ENCODE data around the gene FGG.

FGG gene

DNA sequence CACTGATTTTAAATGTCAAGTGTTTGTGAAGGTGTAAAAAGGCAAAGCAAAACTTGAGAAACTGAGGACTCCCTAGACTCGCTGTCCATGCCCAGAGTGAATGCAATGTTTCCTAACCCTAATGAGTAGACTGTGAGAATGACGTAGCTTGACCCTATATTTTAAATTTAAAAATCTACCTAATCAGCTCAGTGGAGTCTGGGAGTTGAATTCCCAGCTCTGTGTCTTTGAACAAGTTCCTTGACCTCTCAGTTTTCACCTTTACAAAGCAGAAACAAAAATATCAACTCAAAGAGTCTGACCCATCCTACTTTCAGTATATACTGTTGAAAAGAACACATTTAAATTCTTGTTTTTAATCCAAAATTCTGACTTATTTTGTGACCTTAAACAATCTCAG, 24.3 kb downstream of the FGG start:
- no peak for DNase-seq (ENCODE audit: low read depth in 1 of 2, low spot score in 1 of 2)

DNA sequence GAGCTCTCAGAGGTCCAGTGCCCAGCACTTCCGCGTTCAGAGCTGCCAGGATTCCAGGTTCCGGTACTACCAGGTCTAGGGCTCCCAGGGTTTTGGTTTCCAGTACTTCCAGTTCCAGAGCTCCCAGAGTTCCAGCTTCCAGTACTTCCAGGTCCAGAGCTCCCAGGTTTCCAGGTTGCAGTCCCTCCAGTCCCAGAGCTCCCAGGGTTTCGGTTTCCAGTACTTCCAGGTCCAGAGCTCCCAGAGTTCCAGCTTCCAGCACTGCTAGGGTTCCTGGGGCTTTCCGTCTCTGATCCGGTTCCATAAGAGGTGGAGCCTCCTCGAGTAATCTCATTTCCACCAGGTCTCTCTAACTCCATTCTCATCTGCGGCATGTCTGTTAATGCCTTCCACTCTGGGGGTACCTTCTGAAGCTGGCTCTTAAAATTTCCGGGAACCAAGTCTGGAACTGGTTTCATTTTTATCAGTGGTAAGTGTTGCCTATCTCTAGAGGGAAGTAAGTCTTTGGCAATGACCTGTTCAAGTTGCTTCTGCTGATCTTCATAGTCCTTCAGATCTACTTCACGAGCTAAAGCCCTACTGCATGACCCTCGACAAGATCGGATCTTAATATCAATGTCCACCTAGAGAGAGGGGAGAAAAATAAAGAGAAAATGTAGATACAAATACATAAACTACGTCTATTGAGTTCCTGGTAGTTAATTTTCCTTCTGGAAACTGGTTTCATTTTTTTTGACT, 26.0 kb downstream of the FGG start:
- DNase-seq (ENCODE audit: low read depth in 1 of 2, low spot score in 1 of 2) = no peak

DNA sequence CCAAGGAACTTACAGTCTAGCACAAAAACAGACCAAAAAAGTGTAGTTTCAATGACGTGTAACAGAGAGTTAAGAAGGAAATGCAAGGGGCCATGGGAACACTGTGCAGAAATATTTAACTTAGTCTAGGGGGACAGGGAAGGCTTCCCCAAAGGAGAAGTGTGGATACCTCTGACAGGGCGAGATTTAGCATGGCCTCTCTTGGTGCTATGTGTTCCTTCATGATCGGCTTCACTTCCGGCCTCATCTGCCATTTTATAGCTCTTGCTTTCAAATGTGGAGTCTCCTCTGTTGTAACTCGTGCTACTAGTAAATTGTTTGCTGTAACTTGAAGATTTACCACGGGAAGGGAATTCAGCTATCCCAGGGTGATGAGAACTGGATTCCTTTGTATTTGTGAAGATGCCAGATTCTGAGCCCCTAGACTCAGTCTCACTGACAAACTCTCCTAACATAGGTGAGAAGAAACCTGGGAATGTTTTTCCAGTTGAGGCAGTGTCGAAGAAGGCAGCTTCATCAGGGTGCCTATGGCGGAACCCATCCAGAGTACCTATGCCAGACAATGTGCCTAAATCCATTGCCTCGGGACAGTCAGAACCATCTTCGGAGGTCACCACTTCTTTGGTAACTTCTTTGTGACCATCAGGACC, 27.0 kb downstream of the FGG start:
- no peak for DNase-seq (ENCODE audit: low read depth in 1 of 2, low spot score in 1 of 2)

DNA sequence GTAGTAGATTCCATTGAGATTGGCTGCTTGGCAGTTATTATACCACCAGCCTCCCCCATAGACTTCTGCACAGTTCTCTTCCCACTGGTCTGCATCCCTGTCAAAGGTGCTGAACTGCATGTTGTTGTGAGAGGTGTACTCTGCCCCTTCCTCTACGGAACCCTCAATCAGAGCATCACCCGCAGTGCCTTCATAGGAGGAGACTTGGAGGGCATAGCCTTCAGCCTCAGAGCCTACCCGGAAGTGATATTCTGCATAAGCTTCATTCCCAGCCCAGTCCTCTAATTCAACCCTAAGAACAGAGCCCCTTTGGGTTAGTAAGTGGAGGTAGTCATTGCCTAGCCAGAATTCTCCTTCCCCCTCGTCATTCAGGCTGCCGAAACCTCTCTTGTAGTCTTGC, 28.2 kb downstream of the FGG start:
- no peak for DNase-seq (ENCODE audit: low read depth in 1 of 2, low spot score in 1 of 2)

DNA sequence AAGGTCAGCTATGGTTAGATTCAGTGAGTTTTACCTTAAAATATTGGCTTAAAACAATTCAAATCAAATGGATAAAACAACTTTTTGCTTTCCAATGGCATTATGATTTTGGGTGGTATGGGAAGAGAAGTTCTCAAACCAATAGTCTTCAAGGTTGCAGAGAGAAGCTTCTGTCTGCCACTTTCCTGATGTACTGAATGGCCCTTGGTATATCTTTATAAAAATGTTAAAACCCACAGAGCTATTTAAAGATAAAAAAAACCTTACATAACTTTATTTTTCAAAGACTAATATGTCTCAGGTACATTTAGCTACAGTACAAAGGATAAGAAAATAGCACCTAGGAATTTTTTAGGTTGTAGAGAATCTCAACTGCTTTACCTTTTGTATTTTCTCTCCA, 28.8 kb downstream of the FGG start:
- no peak for DNase-seq (ENCODE audit: low read depth in 1 of 2, low spot score in 1 of 2)

DNA sequence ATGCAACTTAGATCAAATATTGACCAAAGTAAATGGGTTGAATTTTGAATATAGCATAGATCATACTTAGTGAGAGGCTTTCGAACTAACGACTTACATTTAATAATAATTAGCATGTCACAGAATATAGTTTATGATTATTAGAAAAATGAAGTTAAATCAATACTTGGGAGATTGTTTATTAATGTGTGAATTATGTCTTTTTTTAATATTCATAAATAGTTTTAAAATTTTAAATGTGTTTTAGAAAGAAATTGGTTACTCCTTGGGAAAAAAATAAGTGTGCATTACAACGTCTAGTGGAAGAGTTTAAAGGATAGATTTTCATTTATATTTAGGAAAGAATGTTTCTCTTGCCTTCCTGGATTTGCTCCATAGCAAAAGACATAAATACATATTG, 29.2 kb downstream of the FGG start:
- DNase-seq (ENCODE audit: low read depth in 1 of 2, low spot score in 1 of 2) = no peak

DNA sequence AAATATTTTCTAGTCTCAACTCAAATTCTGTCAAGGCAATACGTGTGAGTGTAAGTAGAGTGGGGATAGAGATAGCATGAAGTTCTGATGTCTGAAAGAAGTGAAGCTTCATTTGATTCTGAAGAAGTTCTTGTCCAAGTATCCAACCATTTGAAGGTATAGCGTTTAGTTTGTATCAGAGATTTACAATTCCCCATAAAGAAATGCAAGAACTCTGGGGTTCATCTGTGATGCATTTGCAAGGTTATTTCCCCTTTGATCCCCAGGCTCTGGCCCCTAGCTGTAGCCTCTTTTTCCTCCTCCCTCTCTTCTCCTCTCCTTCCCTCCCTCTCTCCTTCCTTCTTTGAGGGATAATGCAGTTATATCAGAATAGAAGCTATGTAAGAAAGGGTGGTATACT, 29.7 kb downstream of the FGG start:
- no peak for DNase-seq (ENCODE audit: low read depth in 1 of 2, low spot score in 1 of 2)

DNA sequence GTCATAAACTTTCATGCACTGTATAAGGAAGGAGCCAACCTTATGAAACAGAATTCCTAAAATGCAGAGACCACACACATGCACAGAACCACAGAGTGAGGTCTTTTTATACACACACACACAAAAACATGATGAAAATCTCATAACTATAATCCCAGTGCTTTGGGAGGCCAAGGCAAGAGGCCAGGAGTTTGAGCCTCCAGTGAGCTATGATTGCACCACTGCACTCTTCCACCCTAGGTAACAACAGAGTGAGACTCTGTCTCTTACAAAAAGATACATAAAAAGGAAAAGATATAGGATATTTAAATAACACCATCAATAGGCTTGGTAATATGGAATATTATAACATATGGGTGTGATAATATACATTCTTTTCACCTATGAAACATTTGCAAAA, 32.5 kb downstream of the FGG start:
- DNase-seq (ENCODE audit: low read depth in 1 of 2, low spot score in 1 of 2) = no peak

DNA sequence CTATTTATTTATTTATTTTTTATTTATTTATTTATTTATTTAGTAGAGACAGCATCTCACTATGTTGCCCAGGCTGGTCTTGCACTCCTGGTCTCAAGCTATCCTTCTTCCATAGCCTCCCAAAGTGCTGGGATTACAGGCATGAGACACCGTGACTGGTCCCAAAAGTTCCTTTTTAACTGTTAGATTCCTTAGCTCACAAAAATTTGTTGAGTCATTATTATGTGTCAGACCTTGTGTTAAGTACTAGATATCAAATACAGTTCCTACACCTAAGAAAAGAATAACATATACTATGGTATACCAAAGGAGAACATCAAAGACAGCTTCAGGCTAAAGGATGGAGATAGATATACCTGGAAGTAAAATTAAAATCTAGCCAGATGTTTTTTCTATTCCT, 33.5 kb downstream of the FGG start:
- DNase-seq (ENCODE audit: low read depth in 1 of 2, low spot score in 1 of 2) = no peak

DNA sequence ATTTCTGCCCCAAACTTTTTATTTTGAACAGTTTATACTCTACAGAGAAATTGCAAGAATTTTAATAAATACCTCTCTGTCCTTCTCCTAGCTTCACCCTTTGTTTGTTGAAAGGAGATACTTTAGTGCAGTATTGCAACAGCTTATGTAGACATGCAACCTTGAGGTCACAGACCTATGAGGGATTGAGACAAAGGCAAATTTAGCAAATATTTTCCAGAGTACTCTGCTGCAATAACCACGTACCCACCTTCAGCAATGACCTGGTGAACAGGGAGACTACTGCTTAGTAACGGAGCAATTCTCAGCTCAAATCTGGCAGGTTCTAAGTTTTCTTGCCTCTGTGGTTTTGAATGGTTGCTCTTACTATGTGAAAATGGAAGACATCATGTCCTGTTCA, 35.1 kb downstream of the FGG start:
- no peak for DNase-seq (ENCODE audit: low read depth in 1 of 2, low spot score in 1 of 2)

DNA sequence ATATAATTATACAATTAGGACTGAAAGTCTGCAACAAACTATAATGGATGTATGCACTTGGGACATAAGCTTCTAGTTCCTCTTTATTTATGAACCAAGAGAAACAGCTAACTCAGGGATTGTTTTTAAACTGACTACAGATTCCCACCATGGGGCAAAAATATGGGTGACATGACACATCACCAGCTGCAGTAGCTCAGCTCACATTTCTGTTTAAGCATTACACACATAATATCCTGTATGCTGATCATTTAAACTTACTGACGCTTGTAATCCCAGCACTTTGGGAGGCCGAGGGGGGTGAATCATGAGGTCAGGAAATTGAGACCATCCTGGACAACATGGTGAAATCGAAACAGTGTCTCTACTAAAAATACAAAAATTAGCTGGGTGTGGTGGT, 38.1 kb downstream of the FGG start:
- DNase-seq (ENCODE audit: low read depth in 1 of 2, low spot score in 1 of 2) = no peak

DNA sequence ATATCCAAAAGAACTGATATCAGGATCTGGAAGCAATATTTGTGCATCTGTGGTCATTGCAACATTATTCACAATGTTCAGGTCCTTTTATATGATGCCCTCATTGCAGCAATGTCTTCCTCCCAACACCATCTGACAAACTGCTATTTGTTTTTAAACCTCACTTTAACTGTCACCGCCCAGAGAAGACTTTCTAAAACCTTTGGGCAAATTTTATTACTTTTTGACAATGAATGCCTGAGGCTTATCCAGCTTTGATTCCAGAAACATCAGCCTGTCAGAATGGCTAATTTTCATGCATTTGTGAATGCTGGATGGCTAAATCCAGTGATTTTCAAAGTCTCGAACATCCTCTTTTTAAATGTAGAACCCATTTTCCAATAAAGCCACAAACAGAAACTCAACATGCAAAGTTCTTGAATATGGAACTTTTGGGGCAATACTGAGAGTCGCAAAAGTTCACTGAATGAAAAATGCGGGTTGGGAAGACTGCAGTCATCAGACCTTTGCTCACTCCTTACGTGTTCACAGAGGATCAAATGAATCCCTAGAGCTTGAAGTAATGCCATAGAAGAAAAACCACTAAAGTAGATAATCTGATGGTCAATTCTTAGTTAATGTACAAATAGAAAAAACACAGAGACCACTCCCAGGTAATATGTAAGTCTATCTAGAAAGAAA, 39.1 kb downstream of the FGG start:
- no peak for DNase-seq (ENCODE audit: low read depth in 1 of 2, low spot score in 1 of 2)

DNA sequence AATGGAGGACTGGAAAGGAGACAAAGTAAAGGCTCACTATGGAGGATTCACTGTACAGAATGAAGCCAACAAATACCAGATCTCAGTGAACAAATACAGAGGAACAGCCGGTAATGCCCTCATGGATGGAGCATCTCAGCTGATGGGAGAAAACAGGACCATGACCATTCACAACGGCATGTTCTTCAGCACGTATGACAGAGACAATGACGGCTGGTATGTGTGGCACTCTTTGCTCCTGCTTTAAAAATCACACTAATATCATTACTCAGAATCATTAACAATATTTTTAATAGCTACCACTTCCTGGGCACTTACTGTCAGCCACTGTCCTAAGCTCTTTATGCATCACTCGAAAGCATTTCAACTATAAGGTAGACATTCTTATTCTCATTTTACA, 42.9 kb downstream of the FGG start:
- no peak for DNase-seq (ENCODE audit: low read depth in 1 of 2, low spot score in 1 of 2)

DNA sequence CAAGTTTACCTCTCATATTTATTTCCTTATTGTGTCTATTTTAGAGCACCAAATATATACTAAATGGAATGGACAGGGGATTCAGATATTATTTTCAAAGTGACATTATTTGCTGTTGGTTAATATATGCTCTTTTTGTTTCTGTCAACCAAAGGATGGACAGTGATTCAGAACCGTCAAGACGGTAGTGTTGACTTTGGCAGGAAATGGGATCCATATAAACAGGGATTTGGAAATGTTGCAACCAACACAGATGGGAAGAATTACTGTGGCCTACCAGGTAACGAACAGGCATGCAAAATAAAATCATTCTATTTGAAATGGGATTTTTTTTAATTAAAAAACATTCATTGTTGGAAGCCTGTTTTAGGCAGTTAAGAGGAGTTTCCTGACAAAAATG, 43.4 kb downstream of the FGG start:
- DNase-seq (ENCODE audit: low read depth in 1 of 2, low spot score in 1 of 2) = no peak

DNA sequence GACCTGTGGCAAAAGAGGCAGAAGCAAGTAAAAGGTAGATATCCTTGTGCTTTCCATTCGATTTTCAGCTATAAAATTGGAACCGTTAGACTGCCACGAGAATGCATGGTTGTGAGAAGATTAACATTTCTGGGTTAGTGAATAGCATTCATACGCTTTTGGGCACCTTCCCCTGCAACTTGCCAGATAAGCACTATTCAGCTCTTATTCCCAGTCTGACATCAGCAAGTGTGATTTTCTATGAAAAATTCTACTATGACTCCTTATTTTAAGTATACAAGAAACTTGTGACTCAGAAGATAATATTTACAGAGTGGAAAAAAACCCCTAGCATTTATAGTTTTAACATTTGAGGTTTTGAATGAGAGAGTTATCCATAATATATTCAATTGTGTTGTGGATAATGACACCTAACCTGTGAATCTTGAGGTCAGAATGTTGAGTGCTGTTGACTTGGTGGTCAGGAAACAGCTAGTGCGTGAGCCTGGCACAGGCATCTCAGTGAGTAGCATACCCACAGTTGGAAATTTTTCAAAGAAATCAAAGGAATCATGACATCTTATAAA, 45.7 kb downstream of the FGG start:
- DNase-seq (ENCODE audit: low read depth in 1 of 2, low spot score in 1 of 2) = no peak

DNA sequence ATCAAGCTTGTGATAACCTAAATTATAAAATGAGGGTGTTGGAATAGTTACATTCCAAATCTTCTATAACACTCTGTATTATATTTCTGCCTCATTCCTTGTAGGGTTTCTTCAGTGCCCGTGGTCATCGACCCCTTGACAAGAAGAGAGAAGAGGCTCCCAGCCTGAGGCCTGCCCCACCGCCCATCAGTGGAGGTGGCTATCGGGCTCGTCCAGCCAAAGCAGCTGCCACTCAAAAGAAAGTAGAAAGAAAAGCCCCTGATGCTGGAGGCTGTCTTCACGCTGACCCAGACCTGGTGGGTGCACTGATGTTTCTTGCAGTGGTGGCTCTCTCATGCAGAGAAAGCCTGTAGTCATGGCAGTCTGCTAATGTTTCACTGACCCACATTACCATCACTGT, 46.8 kb downstream of the FGG start:
- DNase-seq (ENCODE audit: low read depth in 1 of 2, low spot score in 1 of 2) = no peak

DNA sequence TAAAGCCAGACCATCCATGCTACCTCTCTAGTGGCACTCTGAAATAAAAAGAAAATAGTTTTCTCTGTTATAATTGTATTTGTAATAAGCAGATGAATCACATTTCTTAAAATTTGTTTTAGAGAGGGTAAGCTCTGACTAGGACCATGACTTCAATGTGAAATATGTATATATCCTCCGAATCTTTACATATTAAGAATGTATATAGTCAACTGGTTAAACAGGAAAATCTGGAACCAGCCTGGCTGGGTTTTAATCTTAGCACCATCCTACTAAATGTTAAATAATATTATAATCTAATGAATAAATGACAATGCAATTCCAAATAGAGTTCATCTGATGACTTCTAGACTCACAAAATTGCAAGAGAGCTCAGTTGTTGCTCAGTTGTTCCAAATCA, 48.1 kb downstream of the FGG start:
- no peak for DNase-seq (ENCODE audit: low read depth in 1 of 2, low spot score in 1 of 2)

DNA sequence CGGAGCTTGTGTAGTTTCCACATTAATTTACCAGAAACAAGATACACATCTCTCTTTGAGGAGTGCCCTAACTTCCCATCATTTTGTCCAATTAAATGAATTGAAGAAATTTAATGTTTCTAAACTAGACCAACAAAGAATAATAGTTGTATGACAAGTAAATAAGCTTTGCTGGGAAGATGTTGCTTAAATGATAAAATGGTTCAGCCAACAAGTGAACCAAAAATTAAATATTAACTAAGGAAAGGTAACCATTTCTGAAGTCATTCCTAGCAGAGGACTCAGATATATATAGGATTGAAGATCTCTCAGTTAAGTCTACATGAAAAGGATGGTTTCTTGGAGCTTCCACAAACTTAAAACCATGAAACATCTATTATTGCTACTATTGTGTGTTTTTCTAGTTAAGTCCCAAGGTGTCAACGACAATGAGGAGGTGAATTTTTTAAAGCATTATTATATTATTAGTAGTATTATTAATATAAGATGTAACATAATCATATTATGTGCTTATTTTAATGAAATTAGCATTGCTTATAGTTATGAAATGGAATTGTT, 49.7 kb downstream of the FGG start, which contains the start of gene FGB:
FGB (plus strand) TSS at position 315 of the 558 bp plus-strand sequence; CDS start at position 323, 8 bp downstream.
- no peak for DNase-seq (ENCODE audit: low read depth in 1 of 2, low spot score in 1 of 2)

DNA sequence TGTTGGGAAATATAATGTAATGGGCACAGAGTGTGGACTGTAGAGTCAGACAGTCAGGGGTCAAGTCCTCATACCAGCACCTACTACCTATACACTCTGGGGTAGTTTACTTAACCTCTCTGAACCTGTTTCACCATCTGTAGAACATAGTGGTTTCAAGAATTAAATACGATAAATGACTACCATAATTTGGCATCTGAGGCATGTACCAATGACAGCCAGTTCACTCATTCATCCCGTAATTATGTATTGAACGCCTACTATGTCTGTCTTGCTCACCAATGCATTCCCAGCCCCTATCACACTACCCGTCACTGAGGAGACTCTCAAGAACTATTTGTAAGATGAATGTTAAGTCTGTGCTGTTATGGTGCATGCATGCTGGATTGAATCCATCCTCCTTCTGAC, 51.6 kb downstream of the FGG start:
- DNase-seq (ENCODE audit: low read depth in 1 of 2, low spot score in 1 of 2) = no peak

DNA sequence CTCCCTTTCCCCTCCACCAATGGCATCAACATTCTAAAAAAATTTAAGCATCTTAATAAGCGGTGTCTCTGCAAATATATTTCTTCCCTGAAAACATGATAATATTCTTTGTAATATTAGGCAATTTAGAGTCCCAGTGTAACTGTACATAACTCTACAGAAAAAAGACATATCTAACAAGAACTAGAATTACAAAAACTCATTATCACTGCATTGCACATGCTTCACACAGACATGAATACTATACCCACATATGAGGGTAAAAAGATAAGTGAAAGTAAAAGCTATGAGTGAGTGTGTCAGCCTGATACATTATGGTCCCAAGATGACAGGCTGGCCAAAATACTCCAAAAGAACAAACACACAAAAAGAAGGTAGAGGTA, 52.0 kb downstream of the FGG start:
- DNase-seq (ENCODE audit: low read depth in 1 of 2, low spot score in 1 of 2) = no peak

DNA sequence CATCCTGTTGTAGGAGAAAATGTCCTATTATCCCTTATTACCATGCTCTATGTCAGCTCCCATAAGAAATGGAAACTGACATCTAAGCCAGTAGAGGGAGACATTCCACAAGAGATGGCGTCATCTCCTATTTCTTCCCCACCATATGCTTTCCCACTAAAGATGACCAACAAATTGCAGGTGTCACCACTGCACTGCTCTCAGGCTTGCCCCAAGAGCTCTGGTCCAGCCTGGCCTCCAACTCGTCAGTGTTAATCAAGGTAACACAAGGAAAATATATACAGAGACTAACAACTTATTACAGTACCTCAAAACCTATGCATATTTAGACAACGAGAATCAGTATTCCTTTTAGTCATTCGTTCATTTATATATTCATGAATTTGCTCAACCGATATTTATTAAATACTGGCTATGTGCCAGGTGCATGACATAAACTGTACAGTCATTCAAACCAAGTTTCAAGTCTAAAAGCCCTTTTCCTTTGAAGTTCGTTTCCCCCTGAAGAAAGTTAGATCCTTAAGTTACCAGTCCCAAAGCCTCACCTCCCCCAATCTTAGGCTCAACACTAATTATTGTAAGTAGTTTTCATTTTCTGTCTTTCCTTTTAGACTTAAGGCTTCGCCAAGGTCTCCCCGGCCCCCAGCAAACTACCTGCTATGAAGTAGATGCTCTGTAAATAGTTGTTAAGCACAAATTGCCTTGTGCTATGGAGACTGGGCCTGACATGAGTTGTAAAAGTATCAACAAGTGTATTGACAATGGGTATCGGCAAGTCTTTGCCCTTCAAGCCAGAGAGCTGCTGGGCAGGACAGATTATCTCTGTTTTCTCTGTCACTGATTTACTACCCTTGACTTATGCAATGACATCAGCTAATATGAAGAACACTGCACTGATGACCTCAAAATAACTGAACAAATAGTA, 52.7 kb downstream of the FGG start:
- no peak for DNase-seq (ENCODE audit: low read depth in 1 of 2, low spot score in 1 of 2)
